Measurements from ENCODE around the gene CD4. TPM values are rescaled to one million over a fixed set of nuclear protein-coding genes. Genes with fewer than 3 reads are reported as not detected.

The CD4 gene
- total and polyA plus RNA-seq, 2 donors (not counting 3 experiments of a cell fraction or from before 2014, with no cell fraction given) = not detected

GRCh38 chr12:6809056-6809455 is 19.7 kb downstream of the CD4 start:
- intact Hi-C loops (cut with micrococcal nuclease) (no loop called here), dilution Hi-C loops (cut with MboI; ENCODE audit: extremely low pct_ligation_motif_present, low sequenced_read_pairs) (no loop called here)
- H2AFZ ChIP-seq (ENCODE audit: low read depth, low read length) = no peak overlapping the region
- H3K9me1 ChIP-seq (replicated peaks; ENCODE audit: control insufficient read depth, extremely low read depth, insufficient read depth, low read length) = no peaks in the 10 kb centered on the region
- H3K27me3 ChIP-seq (ENCODE audit: control insufficient read depth in 2 of 2, insufficient read depth in 2 of 2, low read length in 2 of 2) = peaks cover 0 to 9% of the 10 kb centered on the region in 2 experiments
- H4K20me1 ChIP-seq (replicated peaks; ENCODE audit: control insufficient read depth, extremely low read depth, insufficient read depth, low read length) = no peaks in the 10 kb centered on the region
- H3K4me2 ChIP-seq (ENCODE audit: insufficient read depth, low read length) = no peak overlapping the region
- H3K36me3 ChIP-seq (ENCODE audit: control insufficient read depth in 2 of 2, extremely low read depth in 1 of 2, insufficient read depth in 2 of 2, low read length in 2 of 2) = no peaks in the 10 kb centered on the region
- H3K79me2 ChIP-seq (ENCODE audit: control insufficient read depth, insufficient read depth, low read length) = no peaks in the 10 kb centered on the region
- H3K4me1 ChIP-seq (ENCODE audit: control insufficient read depth, extremely low read depth, insufficient read depth, low read length) = no peaks in the 10 kb centered on the region
- no peak overlapping the region for H3K27ac ChIP-seq (ENCODE audit: insufficient read depth, low read depth, low read length)
- BruUV-seq (replicated peaks) = no TSS peak
- H3K9me3 ChIP-seq (replicated peaks; ENCODE audit: control insufficient read depth, insufficient read depth, low read length) = no peaks in the 10 kb centered on the region
- no peak overlapping the region for H3K9ac ChIP-seq (replicated peaks; ENCODE audit: extremely low read depth, insufficient read depth, low read length)
- POLR2A ChIA-PET = interaction anchor here (0.6 kb wide), 2 partner anchors 21 to 42 kb away, joined by 3 to 4 read pairs; no protein-coding TSS in a partner anchor
- DNase-seq (ENCODE audit: low read depth, low spot score) = no peak
- CTCF ChIA-PET = interaction anchor here (0.9 to 1.8 kb wide), 2 partner anchors 16 to 56 kb away, joined by 4 to 6 read pairs; partner anchors contain the start of gene MLF2
- FAIRE-seq = no peak
- H3K4me3 ChIP-seq (replicated peaks in 1 of 3; ENCODE audit: insufficient read depth in 1 of 3, low read depth in 1 of 3, low read length in 3 of 3) = no peak overlapping the region
- TF ChIP-seq GATA2 (IDR thresholded peaks at IDR 0.05; ENCODE audit: insufficient read depth, insufficient read length, low read depth, low read length) = no peak
- TF ChIP-seq JUN (IDR thresholded peaks at IDR 0.05; ENCODE audit: borderline replicate concordance, insufficient read depth, insufficient read length, low read depth) = no peak
- TF ChIP-seq CTCF (IDR thresholded peaks at IDR 0.05; ENCODE audit: extremely low read depth in 1 of 2, insufficient read depth in 1 of 2, low read depth in 1 of 2, low read length in 2 of 2) = no peak
- no peak for TF ChIP-seq EZH2 (IDR thresholded peaks at IDR 0.05; ENCODE audit: borderline replicate concordance, low read depth, low read length, severe bottlenecking)
- TF ChIP-seq, protein P1, sequence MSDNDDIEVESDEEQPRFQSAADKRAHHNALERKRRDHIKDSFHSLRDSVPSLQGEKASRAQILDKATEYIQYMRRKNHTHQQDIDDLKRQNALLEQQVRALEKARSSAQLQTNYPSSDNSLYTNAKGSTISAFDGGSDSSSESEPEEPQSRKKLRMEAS (IDR thresholded peaks at IDR 0.05; ENCODE audit: insufficient read depth, insufficient read length) = no peak
- no peak for TF ChIP-seq FOS (IDR thresholded peaks at IDR 0.05; ENCODE audit: borderline replicate concordance, insufficient read depth, low read length)
- no peak for TF ChIP-seq POLR2AphosphoS5 (IDR thresholded peaks at IDR 0.05; ENCODE audit: insufficient read depth, low read depth, low read length)
- TF ChIP-seq POLR2A (IDR thresholded peaks at IDR 0.05; ENCODE audit: low read depth, low read length) = no peak
- no peak for TF ChIP-seq MYC (IDR thresholded peaks at IDR 0.05; ENCODE audit: low read depth, low read length)
